GM19099 (cell line): ENCODE data around the gene TPCN1.

Experiments used
- POLR2A ChIP-seq: IDR thresholded peaks from 3 replicates; pipeline ENCODE4 v1.6.1; 2011; ENCODE audit warnings: low read depth; ENCODE audit not compliant: insufficient read length; ENCODE audit errors: extremely low read depth

TPCN1 gene

DNA sequence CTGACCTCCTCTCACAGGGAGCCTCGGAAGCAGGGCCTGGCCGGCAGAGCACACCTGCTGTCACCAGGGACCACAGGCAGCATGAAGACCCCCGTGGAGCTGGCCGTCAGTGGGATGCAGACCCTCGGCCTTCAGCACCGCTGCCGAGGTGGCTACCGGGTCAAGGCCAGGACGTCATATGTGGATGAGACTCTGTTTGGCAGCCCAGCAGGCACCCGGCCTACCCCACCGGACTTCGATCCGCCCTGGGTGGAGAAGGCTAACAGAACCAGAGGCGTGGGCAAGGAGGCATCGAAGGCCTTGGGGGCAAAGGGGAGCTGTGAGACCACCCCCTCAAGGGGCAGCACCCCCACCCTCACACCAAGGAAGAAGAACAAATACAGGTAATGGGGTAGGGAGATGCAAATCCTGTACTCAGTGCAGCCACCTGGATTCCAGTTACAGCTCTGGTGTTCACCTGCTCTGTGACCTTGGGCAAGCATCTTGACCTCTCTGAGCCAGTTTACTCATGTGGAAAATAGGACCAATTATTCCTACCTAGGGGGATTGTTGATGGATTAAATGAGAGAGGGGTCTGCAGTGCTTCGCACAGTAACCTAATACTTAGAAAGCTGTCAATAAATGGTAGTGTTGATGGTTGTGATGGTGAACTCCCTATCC is 34.5 kb upstream of the TPCN1 start:
- no peak for TF ChIP-seq POLR2A

DNA sequence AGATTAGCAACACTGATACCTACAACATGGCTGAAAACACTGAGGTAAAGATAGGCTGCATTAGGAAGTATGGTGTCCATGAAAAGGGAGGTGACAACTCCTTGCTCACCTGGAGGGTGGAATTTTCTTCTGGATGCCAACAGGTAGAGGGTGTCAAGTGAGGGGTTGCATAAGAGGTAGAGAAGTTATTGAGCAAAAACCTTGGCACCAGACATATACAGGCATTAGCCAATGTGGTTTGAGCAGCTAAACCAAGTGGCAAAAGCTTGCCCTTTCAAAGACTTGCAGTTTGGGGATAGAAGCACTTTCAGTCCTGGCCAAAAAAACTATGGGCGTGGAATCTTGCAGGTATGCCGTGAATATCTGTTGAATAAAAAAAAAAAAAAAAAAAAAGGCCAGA is 31.9 kb upstream of the TPCN1 start:
- no peak for TF ChIP-seq POLR2A

DNA sequence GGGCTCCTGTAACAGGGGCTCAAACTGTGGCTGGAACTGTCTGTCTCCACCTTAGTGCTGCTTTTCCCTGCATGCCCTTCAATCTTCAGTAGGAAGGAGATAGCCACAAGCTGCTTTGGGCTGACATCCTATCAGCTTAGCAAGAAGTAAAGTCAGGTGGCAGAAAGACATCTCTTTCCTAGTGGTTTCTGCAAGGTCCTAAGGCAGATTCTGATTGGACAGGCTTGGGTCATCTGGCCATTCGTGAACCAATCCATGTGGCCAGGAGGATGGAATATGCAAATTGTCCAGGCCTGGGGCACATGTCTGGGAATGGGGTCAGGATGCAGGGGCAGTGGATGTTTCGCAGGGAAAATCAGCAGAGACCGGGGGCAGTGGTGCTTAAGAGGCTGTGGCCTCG is 30.5 kb upstream of the TPCN1 start:
- TF ChIP-seq POLR2A: no peak

DNA sequence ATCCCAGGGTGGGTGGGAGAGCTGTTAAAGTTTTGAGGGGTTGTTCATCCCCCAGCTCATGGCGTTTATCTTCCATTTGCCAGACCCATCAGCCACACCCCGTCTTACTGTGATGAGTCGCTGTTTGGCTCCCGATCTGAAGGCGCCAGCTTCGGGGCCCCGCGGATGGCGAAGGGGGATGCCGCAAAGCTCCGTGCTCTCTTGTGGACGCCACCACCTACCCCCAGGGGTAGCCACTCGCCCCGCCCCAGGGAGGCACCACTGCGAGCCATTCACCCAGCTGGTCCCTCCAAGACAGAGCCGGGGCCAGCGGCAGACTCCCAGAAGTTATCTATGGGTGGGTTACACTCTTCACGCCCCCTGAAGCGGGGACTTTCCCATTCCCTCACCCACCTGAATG is 30.0 kb upstream of the TPCN1 start:
- no peak for TF ChIP-seq POLR2A

DNA sequence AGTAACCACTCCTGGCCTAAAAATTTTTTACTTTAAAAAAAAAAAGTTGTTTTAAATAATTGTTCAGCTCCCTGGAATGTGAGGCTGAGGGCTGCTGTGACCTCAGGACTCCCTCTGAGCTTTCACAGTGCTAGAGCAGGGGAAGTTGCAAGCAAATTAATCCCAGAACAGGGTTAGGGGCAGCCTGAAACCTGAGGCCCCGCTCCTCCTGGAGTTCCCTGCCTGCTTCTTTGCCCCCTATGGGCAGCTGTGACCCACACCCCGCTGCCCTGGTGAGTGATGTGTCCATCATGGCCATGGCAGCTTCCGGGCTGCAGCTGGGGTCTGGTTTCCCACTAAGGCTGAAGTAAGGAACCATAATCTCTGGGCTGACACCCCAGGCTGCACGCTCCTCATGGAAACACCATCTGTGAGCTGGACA is 26.3 kb upstream of the TPCN1 start:
- no peak for TF ChIP-seq POLR2A

DNA sequence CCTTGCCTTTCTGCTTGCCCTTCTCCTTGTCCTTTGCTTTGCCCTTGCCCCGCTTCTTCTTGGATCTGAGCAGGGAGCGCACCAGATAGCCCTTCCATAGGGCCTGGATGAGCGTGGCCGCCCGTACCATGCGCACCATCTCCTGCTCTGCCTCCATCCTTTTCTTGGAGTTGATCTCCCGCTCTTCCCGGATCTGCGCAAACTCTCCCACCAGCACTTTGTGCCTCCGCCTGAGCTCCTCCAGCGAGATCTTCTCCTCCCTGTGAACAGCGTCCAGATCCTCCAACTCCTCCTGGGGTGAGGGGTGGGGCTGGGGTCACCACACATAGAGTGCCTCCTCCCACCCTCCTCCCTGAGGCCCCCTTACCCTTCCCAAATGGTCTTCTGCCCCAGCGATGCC is 25.7 kb upstream of the TPCN1 start:
- TF ChIP-seq POLR2A: no peak

DNA sequence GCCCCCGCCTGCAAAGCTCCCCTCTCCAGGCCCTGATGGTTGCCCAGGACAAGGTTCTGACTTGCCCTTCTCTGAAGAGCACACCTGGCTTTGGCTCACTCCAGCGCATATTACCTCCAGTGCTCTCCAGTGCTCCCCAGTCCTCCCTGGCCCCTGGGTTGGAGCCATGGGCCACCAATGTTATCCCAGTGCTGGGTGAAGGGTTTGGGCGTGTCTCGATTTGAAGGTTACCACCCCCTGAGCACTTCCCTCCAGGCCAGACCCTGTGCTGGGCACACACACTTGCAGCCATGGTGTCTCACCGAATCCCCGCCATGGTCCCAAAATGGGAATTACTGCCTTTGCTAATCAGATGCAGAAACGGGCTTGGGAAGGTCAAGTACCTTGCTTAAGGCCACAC is 24.7 kb upstream of the TPCN1 start:
- TF ChIP-seq POLR2A: no peak

DNA sequence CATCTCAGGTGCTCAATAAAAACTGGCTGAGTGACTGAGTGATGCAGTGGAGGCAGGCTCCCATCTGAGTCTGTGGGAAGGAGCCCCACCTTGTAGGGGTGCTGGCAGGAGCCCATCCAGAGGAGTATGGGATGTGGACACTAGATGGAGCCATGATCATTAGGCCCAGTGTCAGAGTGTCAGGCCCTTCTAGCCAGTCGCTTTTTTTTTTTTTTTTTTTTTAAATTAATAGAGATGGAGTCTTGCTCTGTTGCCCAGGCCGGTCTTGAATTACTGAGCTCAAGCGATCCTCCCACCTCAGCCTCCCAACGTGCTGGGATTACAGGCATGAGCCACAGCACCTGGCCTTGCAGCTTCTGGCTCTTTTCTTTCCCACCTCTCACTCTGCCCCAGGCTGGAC is 24.3 kb upstream of the TPCN1 start:
- TF ChIP-seq POLR2A: no peak

DNA sequence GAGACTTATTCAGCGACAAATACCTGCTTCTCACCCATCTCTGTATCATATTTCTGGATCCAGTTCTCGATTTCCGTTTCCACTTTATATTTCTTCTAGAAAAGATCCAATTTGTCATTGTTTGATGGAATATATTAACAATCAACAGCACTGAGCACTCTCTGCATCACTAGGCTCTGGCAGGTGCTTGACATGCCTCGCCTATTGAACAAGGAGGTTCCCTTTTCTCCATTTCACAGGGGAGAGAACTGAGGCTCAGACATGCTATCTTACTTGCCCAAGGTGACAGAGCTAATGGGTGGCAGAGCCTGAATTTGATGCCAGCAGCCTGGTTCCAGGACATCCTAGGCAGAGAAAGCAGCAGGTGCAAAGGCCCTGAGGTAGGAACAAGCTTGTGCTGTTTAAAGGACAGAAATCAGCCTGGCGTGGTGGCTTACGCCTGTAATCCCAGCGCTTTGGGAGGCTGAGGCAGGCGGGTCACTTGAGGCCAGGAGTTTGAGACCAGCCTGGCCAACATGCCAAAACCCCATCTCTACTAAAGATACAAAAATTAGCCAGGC is 23.7 kb upstream of the TPCN1 start:
- TF ChIP-seq POLR2A: no peak

DNA sequence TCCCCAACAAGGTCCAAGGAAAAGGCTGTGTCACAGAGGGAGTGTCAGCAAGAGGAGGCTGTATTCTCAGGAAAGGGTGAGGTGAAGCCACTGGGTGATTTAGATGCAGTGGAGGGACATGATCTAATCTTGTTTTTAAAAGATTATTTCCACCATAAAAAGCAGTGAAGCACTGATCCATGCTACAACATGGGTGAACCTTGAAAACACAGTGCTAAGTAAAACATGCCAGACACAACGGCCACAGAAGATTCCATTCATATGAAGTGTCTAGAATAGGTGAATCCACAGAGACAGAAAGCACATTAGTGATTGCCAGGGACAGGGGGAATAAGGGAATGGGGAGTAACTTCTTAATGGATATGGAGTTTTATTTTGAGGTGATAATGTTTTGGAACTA is 23.0 kb upstream of the TPCN1 start:
- no peak for TF ChIP-seq POLR2A

DNA sequence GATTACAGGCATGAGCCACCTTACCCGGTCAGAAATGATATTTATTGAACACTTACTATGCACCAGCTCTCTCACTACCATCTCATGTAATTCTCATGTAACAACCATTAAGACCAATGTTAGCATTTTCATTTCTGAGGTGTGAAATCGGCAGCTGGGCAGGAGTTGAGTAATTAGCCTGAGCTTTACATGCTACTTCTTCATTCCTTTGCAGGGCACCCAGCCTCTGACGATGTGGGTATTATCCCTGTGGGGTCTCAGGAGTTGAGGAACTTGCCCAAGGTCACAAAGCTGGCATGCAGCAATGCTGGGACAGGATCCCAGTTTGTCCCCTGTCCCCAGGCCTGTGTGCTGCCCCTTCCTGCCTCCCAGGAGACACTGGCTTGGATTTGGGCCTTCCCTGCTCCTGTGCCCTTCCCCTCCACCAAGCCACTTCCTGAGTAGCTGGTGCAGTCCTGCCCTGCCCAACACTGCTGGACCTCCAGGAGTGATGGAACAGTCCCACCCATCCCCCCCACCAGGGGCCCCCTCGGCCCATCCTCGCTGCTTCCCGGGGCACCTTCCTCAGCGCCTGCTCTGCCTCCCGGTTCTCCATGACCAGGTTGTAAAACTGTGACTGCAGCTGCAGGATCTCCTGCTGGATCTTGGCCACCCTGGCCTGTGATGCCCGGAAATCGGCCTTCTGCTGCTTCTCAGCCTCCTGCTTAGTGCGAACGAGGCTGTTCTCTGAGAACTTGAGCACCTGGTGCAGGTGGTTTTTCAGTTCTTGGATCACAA is 21.1 kb upstream of the TPCN1 start:
- TF ChIP-seq POLR2A: no peak

DNA sequence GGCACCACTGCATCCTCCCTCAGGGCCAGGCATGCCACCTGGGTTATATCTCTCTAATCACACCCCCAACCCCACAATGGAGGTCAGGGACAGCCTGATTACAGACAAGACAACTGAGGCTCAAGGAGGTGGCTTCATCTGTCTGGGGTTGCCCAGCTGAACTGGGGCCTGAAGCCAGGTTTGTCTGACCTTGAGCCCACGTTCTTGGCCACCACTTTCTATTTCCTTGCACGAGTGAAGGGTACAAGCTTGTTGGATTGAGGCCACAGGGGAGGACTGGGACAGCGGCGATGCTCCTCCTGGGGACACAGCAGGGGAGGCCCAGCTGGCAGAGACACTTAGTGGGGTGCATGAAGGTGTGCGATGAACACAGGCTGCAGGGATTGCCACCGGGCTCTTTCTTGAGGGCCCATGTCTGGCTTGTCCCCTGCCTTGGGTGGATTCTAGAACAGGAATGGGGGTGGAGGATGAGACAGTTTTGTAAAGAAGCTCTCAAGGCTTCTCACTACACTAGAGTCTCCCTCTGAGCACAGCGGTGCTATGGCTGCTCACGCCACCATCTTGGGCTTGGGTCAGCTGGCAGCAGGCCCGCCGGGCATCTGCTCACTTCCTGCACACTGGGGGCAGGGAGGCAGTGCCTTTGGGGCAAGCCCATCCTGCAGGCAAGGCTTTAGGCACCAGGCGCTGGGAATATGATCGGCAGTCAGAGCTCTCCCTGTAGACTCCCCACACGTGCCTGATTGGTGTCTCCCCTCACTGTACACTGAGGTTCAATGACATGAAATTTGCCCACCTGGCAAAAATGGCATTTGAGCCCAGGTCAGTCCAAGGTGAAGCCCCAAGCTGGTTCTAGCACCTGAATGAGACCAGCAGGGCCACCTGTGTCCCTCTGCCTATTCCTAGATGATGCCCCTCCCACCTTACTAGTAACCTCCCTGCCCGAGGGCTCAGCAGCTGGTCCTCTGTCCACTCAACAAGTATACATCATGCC is 19.8 kb upstream of the TPCN1 start:
- no peak for TF ChIP-seq POLR2A

DNA sequence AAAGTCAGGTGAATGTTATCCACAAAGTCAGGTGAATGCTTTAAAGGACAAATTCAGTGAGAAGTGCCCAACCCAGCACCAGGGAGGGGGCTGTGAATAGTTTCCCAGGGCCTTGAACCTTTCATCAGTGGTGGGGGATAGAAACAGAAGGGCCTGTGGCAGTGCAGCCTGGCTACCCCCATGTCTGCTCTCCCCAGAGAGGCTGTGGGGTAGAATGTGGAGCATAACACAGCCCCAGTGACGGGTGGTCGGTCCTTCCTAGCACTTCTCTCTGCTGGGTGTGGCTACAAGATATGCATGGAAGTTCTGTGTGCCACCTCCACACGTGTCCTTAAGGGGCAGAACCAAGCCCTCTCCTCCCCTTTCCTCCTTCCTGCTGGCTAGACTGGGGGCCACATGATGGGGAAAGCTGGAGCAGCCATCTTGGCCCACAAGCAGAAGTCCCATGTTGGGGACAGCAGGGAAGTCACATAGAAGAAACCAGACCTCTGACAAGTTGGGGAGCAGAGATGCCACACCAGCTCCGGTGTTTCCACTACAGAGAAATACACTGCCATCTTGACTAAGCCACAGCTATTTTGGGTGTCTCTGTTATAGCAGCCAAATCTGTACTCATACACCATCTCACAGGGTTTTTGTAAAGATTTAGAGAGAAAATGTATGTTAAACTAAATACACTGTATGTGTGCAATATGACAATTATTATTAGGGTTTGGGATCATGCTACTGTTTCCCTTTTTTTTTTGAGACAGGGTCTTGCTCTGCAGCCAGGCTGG is 18.8 kb upstream of the TPCN1 start:
- no peak for TF ChIP-seq POLR2A
